HG02970 (cell line): ENCODE results near the gene CORO2A.
"Not testable (repeated sequence)": the region's sequence is repeated elsewhere in the genome, so short reads cannot be mapped to it uniquely, and the experiment has no call there.

Source experiments
- ATAC-seq: cut with Tn5 transposase; IDR thresholded peaks from one replicate; pipeline ENCODE4 v1.9.1; 2021; ENCODE audit warnings: mild to moderate bottlenecking, moderate library complexity, moderate number of reproducible peaks; ENCODE audit not compliant: unreplicated experiment, low FRiP score

The CORO2A gene

GRCh38 chr9:98146101-98146991 lies 46.1 kb downstream of the CORO2A start:
- ATAC-seq = no peak

GRCh38 chr9:98144631-98145030 lies 47.8 kb downstream of the CORO2A start:
- no peak for ATAC-seq

- no peak for ATAC-seq
These were observed 48.4 kb downstream of the CORO2A start for GRCh38 chr9:98144076-98144475.

- ATAC-seq = no peak
These were observed 49.4 kb downstream of the CORO2A start for GRCh38 chr9:98142925-98143481.

- ATAC-seq = no peak
These were observed 50.1 kb downstream of the CORO2A start for GRCh38 chr9:98142182-98142907.

GRCh38 chr9:98140503-98140902 lies 51.9 kb downstream of the CORO2A start:
- ATAC-seq = no peak

- ATAC-seq = no peak
These were observed 55.9 kb downstream of the CORO2A start for GRCh38 chr9:98136489-98136888.

GRCh38 chr9:98135938-98136337 lies 56.5 kb downstream of the CORO2A start:
- ATAC-seq = no peak

- no peak for ATAC-seq
These were observed 56.9 kb downstream of the CORO2A start for GRCh38 chr9:98135558-98135934.

GRCh38 chr9:98134702-98135557 lies 57.5 kb downstream of the CORO2A start:
- no peak for ATAC-seq

GRCh38 chr9:98132806-98133631 lies 59.4 kb downstream of the CORO2A start:
- no peak for ATAC-seq

- ATAC-seq = no peak
These were observed 60.3 kb downstream of the CORO2A start for GRCh38 chr9:98132158-98132557.

- no peak for ATAC-seq
These were observed 61.7 kb downstream of the CORO2A start for GRCh38 chr9:98130576-98131228.

GRCh38 chr9:98130060-98130459 lies 62.4 kb downstream of the CORO2A start:
- not testable (repeated sequence) for ATAC-seq

- ATAC-seq = no peak
These were observed 63.0 kb downstream of the CORO2A start for GRCh38 chr9:98129451-98129881.

GRCh38 chr9:98128316-98128715 lies 64.1 kb downstream of the CORO2A start:
- no peak for ATAC-seq

GRCh38 chr9:98127226-98127625 lies 65.2 kb downstream of the CORO2A start:
- no peak for ATAC-seq

- ATAC-seq = no peak
These were observed 67.6 kb downstream of the CORO2A start for GRCh38 chr9:98124637-98125426.
